ENCODE data around the gene LEFTY1. TPM values are rescaled to one million over a fixed set of nuclear protein-coding genes. Genes with fewer than 3 reads are reported as not detected.

Gene LEFTY1
- total RNA-seq, 2 experiments from 2014 or later, result 0.39 TPM; not detected in 1

DNA sequence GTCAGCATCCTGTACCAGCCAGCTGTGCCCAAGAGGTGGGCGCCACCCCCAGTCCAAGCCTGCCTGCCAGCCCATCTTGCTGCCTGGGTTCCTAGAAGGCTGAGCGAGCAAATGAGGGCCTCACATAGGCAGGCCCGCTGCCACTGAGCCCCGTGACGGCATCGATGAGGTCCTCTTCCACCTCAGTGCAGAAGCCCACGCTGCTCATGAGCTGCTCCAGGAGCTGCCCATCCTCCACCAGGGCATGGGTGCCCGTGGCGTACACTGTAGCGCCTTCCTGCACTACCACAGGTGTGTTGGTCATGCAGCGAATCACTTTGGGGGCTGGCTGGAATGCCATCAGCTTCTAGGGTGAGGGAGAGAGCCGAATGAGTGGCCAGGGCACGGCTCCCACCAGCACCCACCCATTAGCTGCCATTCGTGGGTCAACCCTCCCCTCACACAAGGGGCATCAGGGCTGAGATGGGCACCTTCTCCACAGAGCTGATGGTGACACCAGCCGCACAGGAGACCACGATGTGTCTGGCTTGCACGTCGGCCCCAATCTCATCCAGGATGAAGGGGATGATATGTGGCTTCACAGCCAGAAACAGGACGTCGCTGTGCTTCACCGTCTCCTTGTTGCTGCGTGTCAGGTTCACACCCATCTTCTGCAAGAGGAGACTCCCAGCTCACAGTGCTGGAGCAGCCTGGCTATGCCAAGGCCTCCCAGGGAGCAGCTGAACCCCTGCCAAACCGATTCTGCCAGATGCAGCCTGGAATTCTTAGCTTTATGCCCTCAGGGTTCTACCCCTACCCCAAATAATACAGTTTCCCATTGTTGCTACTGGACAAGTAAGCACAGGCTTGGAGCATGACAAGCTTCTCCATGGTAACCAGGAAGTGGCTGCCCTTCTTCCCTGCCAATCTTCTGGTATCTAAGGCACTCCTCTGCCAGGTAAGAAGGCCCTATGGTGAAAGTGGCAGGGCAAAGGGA lies 33.1 kb upstream of the LEFTY1 start:
- Mint-ChIP-seq H3K4me3 (peak overlapping the region; percentile 96), H3K27me3 (no peaks in the 10 kb centered on the region), H3K4me1 (peaks cover 43% of the 10 kb centered on the region), H3K36me3 (peaks cover 40% of the 10 kb centered on the region), H3K9me3 (no peaks in the 10 kb centered on the region), H3K27ac (peak overlapping the region; percentile 96)
- no peak for DNase-seq

DNA sequence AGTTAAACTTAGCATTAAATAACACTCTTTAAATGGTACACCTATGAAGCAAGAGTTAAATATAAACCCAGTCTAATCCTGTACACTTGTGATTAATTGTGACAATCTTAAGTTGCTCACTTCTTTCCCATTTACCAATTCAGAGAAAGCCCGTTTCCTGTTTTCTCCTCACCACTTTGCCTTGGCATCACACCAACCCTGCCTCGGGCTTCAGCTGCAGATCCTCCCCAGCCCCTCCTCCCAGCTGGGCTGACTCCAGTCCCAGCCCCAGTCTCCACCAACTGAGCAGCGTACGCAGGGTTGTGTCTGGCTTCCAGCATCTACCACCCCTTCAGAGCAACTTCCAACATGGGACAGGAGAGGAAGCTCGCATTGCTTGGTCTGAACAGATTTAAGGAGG lies 31.0 kb upstream of the LEFTY1 start:
- DNase-seq, result no peak
- Mint-ChIP-seq H3K36me3 (peaks cover 43% of the 10 kb centered on the region), H3K4me1 (peaks cover 32% of the 10 kb centered on the region), H3K9me3 (no peaks in the 10 kb centered on the region), H3K4me3 (peak overlapping the region; percentile 22), H3K27me3 (no peaks in the 10 kb centered on the region), H3K27ac (peak overlapping the region; percentile 78)

DNA sequence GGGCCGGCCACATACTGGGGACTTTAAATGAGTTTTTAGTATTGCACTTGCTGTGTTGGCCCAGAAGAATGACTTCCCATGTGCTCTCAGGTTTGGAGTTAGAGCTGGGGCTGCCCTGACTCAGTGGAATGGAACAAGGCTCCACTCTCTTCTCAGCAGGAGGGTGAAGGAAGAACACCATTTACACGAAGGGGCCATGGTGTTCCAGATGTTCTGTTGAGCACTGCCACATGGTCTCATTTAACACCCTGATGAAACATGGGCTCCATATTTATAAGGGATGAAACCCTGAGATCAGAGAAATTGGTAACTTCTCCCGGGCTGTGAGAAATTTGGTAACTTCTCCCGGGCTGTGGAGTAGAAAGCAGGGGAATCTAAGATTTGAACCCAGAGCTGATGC lies 29.3 kb upstream of the LEFTY1 start:
- Mint-ChIP-seq H3K9me3 (no peaks in the 10 kb centered on the region), H3K4me1 (peaks cover 29% of the 10 kb centered on the region), H3K36me3 (peaks cover 38% of the 10 kb centered on the region), H3K4me3 (no peak overlapping the region), H3K27ac (no peak overlapping the region), H3K27me3 (no peaks in the 10 kb centered on the region)
- DNase-seq, result no peak

DNA sequence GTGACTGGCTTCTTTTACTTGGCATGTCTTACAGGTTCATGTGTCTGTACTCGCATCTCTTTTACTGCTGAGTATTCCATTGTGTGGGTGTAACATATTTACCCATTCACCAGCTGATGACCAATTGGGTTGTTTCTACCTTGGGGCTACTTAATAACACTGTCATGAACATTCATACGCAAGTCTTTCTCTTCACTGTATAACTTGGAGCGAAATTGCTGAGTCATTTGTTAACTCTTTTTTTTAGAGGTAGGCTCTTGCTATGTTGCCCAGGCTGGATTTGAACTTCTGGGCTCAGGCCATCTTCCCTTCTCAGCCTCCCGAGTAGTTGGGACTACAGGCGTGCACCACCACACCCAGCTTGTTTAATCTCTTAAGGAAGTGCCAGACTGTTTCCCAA lies 28.6 kb upstream of the LEFTY1 start:
- no peak overlapping the region for H3K27ac Mint-ChIP-seq
- H3K36me3 Mint-ChIP-seq, result peaks cover 32% of the 10 kb centered on the region
- peaks cover 25% of the 10 kb centered on the region for H3K4me1 Mint-ChIP-seq

DNA sequence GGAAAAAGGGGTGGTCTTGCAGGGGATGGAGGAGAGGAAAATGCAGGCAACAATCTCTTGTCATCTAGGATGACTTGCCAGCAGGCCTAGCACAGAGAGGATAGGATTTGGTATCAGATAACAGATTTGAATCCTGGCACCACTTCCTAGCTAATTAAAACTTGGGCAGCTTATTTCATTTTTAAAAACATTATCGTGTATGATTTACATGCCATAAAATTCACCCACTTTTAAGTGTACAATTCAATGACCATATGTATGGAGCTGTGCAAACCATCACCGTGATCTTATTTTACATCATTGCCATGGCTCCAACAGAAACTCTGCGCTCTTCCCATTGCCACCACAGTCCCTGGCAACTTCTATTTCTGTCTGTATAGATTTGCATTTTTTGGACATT lies 28.2 kb upstream of the LEFTY1 start:
- Mint-ChIP-seq H3K4me3 (no peak overlapping the region), H3K27me3 (no peaks in the 10 kb centered on the region), H3K27ac (no peak overlapping the region), H3K4me1 (peaks cover 21% of the 10 kb centered on the region), H3K9me3 (no peaks in the 10 kb centered on the region), H3K36me3 (peaks cover 32% of the 10 kb centered on the region)
- no peak for DNase-seq

More for the DNA sequence above, 28.6 kb upstream of the LEFTY1 start:
- Mint-ChIP-seq H3K27me3 (no peaks in the 10 kb centered on the region), H3K4me3 (no peak overlapping the region), H3K9me3 (no peaks in the 10 kb centered on the region)
- no peak for DNase-seq

DNA sequence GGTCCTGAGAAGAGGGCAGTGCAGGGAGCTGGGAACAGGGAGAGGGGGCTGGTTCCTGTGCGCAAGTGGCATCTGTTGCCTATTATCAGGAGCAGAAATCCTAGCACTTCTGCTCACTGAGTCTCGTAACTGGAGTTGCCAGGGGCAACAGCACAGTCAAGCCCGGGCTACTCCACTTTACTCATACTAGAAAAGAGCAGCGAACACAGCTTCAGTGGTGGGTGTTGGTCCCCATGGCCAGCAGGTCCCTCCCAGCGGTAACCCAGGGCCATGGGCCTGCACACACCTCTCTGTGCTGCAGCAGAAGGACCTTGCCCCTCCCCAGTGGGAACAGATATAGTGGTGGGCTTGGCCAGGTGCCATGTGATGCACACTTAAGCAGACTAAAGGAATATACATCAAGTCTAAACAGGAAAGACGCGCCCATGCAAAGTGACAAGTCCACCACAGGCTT lies 26.6 kb upstream of the LEFTY1 start:
- H3K27me3 Mint-ChIP-seq, result no peaks in the 10 kb centered on the region
- no peak overlapping the region for H3K27ac Mint-ChIP-seq
- H3K9me3 Mint-ChIP-seq, result no peaks in the 10 kb centered on the region
- H3K4me3 Mint-ChIP-seq, result no peak overlapping the region
- no peak for DNase-seq
- peaks cover 25% of the 10 kb centered on the region for H3K36me3 Mint-ChIP-seq
- peaks cover 17% of the 10 kb centered on the region for H3K4me1 Mint-ChIP-seq

DNA sequence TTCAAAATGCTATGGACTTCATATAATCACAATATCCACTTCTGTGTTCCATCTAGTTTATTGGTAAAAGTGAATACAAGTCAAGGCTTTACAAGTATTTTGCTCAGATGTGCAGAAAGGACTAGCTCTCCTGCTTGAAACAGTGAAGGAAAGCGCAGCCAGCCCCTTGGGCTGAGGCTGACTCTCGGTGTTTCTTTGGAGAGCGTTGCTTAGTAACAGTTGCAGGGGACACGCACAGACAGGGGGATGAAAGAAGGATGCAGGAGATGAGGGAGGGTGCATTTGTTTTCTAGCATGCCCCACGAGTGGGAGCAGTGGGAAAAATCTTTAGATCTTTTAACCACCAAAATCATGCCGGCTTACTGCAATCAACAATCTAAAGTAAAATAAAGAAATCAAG lies 26.0 kb upstream of the LEFTY1 start:
- DNase-seq, result no peak
- Mint-ChIP-seq H3K27ac (no peak overlapping the region), H3K4me3 (no peak overlapping the region), H3K9me3 (no peaks in the 10 kb centered on the region), H3K4me1 (peaks cover 17% of the 10 kb centered on the region), H3K27me3 (no peaks in the 10 kb centered on the region), H3K36me3 (peaks cover 20% of the 10 kb centered on the region)

DNA sequence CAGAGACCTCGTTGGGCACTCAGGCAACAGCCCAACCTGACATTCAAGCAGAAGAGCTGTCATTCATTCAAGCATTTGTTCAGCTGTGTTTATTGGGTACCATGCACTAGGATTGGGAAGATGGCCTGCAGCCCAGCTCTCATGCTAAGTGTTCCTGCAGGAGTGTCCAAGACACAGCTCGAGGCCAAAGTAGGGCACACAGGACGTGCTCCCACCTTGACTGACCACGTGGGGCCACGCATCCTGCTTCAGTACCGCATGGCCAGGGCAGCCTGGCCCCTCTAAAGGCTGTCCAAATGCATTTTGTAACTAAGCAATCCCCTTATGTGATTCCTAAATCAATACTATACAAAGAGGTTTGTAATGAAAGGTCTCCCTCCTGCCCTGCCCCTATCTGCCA lies 25.4 kb upstream of the LEFTY1 start:
- Mint-ChIP-seq H3K27me3 (no peaks in the 10 kb centered on the region), H3K36me3 (peaks cover 16% of the 10 kb centered on the region), H3K9me3 (no peaks in the 10 kb centered on the region), H3K4me1 (peaks cover 20% of the 10 kb centered on the region), H3K27ac (no peak overlapping the region), H3K4me3 (no peak overlapping the region)
- no peak for DNase-seq

DNA sequence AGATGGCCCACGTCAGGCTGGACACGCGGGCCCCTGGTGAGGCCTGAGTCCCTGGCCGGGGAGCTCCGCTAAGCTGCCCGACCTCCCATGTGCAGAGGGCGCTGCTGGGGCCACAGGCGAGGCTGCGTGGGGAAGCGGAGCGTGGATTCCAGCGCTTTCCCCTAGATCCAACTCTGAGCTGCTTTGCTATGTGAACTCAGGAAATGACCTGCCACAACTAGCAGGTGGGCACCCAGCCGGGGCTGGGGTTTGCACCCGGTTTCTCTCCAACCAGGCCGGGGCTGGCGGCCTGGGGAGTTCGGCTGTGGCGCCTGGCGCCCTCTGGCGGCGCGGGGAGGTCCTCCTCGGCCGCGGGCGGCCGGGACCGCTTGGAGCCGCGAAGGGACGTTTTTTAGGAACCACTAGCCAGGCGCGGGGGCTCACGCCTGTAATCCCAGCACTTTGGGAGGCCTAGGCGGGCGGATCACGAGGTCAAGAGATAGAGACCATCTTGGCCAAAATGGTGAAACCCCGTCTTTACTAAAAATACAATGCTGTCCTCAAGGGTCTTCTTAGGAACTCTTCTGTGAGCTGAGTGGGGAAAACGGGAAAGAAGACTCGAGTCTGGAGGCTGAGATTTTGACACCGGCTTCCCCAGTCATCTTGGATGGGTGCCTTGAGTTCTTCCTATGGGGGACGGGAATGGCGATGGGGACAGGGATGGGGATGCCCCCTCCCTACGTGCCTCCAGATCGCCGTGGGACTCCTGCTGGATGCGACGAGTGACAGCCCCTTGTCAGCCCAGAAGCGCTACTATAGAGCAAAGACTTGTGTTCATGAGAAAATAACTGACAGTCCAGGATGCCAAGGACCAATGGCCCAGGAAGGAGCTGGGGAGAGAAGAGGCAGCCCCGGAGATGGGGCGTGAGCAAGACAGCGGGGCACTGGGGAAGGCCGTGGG lies 22.5 kb upstream of the LEFTY1 start:
- Mint-ChIP-seq H3K4me1 (peaks cover 21% of the 10 kb centered on the region), H3K27me3 (no peaks in the 10 kb centered on the region), H3K27ac (no peak overlapping the region), H3K4me3 (no peak overlapping the region), H3K9me3 (no peaks in the 10 kb centered on the region), H3K36me3 (no peaks in the 10 kb centered on the region)
- DNase-seq, result peak; percentile 83

DNA sequence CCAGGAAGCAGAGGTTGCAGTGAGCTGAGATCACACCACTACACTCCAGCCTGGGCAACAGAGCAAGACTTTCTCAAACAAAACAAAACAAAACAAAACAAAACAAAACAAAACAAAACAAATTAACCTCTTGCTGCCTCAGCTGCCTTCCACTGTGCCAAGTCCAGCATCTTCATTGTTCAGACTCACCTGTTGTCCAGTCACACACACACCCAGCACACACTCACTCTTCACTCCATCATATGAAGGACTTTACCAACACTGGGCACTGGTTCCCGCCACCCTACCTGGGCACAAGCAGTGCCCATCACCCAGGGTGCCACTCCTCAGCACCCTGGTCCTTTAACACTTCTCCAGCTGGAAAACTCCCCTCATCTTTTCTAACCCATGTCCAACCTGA lies 20.5 kb upstream of the LEFTY1 start:
- Mint-ChIP-seq H3K27ac (no peak overlapping the region), H3K4me3 (no peak overlapping the region), H3K27me3 (no peaks in the 10 kb centered on the region), H3K4me1 (peaks cover 31% of the 10 kb centered on the region), H3K9me3 (no peaks in the 10 kb centered on the region), H3K36me3 (no peaks in the 10 kb centered on the region)
- no peak for DNase-seq

DNA sequence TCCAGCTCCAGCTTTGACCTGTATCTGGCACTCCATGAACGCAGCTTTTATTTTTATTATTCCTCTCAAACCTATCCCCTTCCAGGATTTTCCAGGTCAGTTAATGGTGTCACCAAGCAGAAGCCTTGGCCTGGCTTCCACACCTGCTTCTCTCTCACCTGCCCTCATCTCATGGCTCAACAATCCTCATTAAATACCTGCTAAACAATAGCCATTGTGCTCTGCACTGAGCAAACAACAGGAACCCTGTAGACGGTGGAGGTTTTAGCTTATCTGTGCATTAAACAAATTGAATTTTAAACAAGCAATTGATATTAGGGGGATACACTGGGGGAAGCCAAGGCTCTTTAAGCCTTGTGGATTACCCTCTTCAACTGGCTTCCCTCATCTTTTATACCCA lies 19.8 kb upstream of the LEFTY1 start:
- Mint-ChIP-seq H3K9me3 (no peaks in the 10 kb centered on the region), H3K4me1 (peaks cover 31% of the 10 kb centered on the region), H3K4me3 (no peak overlapping the region), H3K36me3 (no peaks in the 10 kb centered on the region), H3K27me3 (no peaks in the 10 kb centered on the region), H3K27ac (no peak overlapping the region)
- DNase-seq, result no peak

DNA sequence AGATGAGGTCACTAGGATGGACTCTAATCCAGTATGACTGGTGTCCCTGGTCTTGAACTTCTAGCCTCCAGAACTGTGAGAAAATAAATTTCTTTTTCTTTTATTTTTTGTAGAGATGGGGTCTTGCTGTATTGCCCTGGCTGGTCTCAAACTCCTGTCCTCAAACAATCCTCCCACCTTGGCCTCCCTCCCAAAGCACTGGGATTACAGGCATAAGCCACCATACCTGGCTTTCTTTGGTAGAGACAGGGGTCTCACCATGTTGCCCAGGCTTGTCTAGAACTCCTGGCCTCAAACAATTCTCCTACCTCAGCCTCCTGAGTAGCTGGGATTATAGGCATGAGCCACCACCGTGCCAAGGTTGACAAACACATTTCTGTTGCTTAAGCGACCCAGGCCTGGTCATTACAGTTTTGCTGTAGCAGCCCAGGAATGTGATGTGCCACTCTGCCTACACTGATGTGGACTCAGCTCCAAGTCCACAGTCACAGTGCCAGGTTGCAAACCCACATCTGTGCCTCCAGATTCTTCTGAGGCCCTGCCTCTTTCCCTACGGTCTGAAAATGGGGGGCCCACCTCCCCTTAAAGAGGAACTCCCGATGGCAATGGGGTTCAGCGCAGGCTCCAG lies 19.2 kb upstream of the LEFTY1 start:
- Mint-ChIP-seq H3K9me3 (no peaks in the 10 kb centered on the region), H3K36me3 (no peaks in the 10 kb centered on the region), H3K27me3 (no peaks in the 10 kb centered on the region), H3K4me1 (peaks cover 31% of the 10 kb centered on the region), H3K27ac (no peak overlapping the region), H3K4me3 (no peak overlapping the region)
- no peak for DNase-seq

DNA sequence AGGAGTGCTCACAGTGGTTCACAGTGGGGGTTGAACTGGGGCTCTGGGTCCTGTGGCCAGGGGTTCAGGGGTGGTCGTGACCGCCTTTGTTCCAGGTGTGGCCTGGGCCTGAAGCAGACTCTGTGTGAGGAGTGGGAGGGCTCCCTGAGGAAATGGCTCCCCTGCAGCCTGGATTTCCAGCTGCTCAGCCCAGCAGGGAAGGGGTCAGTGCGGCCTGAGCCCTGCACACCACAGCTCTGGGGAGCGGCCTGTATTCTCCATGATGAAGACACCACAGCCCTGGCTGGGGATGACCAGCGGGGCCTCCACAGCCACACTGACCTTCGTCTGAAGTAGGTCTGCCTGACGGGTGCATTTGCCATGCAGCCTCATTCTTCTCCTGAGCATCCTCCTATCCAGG lies 18.4 kb upstream of the LEFTY1 start:
- DNase-seq, result no peak
- Mint-ChIP-seq H3K4me3 (no peak overlapping the region), H3K36me3 (no peaks in the 10 kb centered on the region), H3K9me3 (no peaks in the 10 kb centered on the region), H3K27ac (no peak overlapping the region), H3K4me1 (peaks cover 31% of the 10 kb centered on the region), H3K27me3 (no peaks in the 10 kb centered on the region)

DNA sequence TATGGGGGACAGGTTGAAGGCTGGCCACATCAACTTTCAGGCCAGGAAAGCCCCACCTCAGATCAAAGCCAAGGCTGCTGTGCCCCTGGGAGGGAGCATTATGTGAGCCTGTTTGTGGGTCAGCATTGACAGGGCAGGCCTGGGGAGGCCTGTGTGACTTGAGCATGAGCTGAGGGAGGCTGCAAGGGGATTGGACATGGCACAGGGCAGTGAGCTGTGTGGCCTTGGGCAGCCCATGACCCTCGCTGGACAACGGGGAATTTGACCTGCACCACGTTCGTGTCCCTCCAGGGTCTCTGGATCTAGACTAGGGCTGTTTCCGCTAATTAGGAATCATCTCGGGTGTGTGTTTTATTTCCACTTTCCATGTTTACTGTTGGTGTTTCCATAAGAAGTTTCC lies 17.5 kb upstream of the LEFTY1 start:
- no peaks in the 10 kb centered on the region for H3K36me3 Mint-ChIP-seq
- no peak overlapping the region for H3K4me3 Mint-ChIP-seq
- no peaks in the 10 kb centered on the region for H3K9me3 Mint-ChIP-seq
- no peaks in the 10 kb centered on the region for H3K27me3 Mint-ChIP-seq
- no peak for DNase-seq
- peaks cover 28% of the 10 kb centered on the region for H3K4me1 Mint-ChIP-seq
- no peak overlapping the region for H3K27ac Mint-ChIP-seq

DNA sequence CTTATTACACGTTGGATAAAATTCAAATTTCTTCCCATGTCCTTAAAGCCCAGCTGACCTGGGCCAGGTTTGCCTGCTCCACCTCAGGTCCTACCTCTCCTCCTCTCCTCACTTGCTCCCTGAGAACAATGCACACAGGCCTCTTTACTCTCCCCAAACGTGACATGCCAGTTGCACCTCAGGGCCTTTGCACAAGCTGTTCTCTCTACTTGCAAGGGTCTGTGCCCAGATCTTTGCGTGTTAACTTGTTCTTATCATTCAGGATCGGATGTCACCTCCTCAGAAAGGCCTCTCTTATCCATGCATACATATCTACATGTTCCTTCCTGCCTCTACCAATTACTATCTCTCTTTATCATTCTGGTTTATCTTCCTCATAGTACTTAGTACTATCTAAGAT lies 14.7 kb upstream of the LEFTY1 start:
- Mint-ChIP-seq H3K9me3 (no peaks in the 10 kb centered on the region), H3K27me3 (no peaks in the 10 kb centered on the region), H3K4me1 (peaks cover 23% of the 10 kb centered on the region), H3K36me3 (no peaks in the 10 kb centered on the region), H3K4me3 (no peak overlapping the region), H3K27ac (no peak overlapping the region)
- DNase-seq, result no peak
